ENCODE results near the gene DAW1.
"Not testable (repeated sequence)": the region's sequence is repeated elsewhere in the genome, so short reads cannot be mapped to it uniquely, and the experiment has no call there.

Gene DAW1

GRCh38 chr2:227834916-227835650, 36.3 kb upstream of the DAW1 start:
- Histone ChIP-seq H3K9ac (ENCODE audit: low read length) (no peak overlapping the region), H3K27me3 (ENCODE audit: control insufficient read depth, insufficient read depth, low read length) (no peaks in the 10 kb centered on the region), H3K27ac (ENCODE audit: low read depth, low read length) (no peak overlapping the region), H3K9me3 (ENCODE audit: control insufficient read depth, insufficient read depth, low read depth, low read length) (no peaks in the 10 kb centered on the region), H3K36me3 (ENCODE audit: control insufficient read depth, insufficient read depth, low read length) (no peaks in the 10 kb centered on the region), H3K4me1 (ENCODE audit: control insufficient read depth, insufficient read depth, low read length) (peaks cover 7% of the 10 kb centered on the region; the same call in 1 of the 2 replicates), H3K4me3 (ENCODE audit: low read depth, low read length) (no peak overlapping the region)

GRCh38 chr2:227839339-227840129, 31.9 kb upstream of the DAW1 start:
- not testable (repeated sequence) for H3K27ac ChIP-seq (ENCODE audit: low read depth, low read length); H3K4me1 ChIP-seq (ENCODE audit: control insufficient read depth, insufficient read depth, low read length)

GRCh38 chr2:227846831-227847230, 24.6 kb upstream of the DAW1 start:
- no peaks in the 10 kb centered on the region for H3K27me3 ChIP-seq (ENCODE audit: control insufficient read depth, insufficient read depth, low read length)
- no peak overlapping the region for H3K27ac ChIP-seq (ENCODE audit: low read depth, low read length)
- H3K9ac ChIP-seq (ENCODE audit: low read length): no peak overlapping the region
- H3K4me3 ChIP-seq (ENCODE audit: low read depth, low read length): no peak overlapping the region
- H3K4me1 ChIP-seq (ENCODE audit: control insufficient read depth, insufficient read depth, low read length): peaks cover 4% of the 10 kb centered on the region; the same call in 1 of the 2 replicates
- no peaks in the 10 kb centered on the region for H3K9me3 ChIP-seq (ENCODE audit: control insufficient read depth, insufficient read depth, low read depth, low read length)
- no peaks in the 10 kb centered on the region for H3K36me3 ChIP-seq (ENCODE audit: control insufficient read depth, insufficient read depth, low read length)

More at GRCh38 chr2:227839339-227840129, 31.9 kb upstream of the DAW1 start:
- not testable (repeated sequence) for H3K4me3 ChIP-seq (ENCODE audit: low read depth, low read length); H3K9me3 ChIP-seq (ENCODE audit: control insufficient read depth, insufficient read depth, low read depth, low read length); H3K27me3 ChIP-seq (ENCODE audit: control insufficient read depth, insufficient read depth, low read length); H3K9ac ChIP-seq (ENCODE audit: low read length); H3K36me3 ChIP-seq (ENCODE audit: control insufficient read depth, insufficient read depth, low read length)

- no peak overlapping the region for H3K9ac ChIP-seq (ENCODE audit: low read length)
- H3K4me3 ChIP-seq (ENCODE audit: low read depth, low read length): no peak overlapping the region
- H3K36me3 ChIP-seq (ENCODE audit: control insufficient read depth, insufficient read depth, low read length): no peaks in the 10 kb centered on the region
- no peaks in the 10 kb centered on the region for H3K9me3 ChIP-seq (ENCODE audit: control insufficient read depth, insufficient read depth, low read depth, low read length)
- no peak overlapping the region for H3K27ac ChIP-seq (ENCODE audit: low read depth, low read length)
- peaks cover 4% of the 10 kb centered on the region; the same call in 1 of the 2 replicates for H3K4me1 ChIP-seq (ENCODE audit: control insufficient read depth, insufficient read depth, low read length)
- no peaks in the 10 kb centered on the region for H3K27me3 ChIP-seq (ENCODE audit: control insufficient read depth, insufficient read depth, low read length)
Observed at GRCh38 chr2:227848146-227848545, 23.3 kb upstream of the DAW1 start.

GRCh38 chr2:227848586-227848985, 22.8 kb upstream of the DAW1 start:
- no peaks in the 10 kb centered on the region for H3K9me3 ChIP-seq (ENCODE audit: control insufficient read depth, insufficient read depth, low read depth, low read length)
- H3K27me3 ChIP-seq (ENCODE audit: control insufficient read depth, insufficient read depth, low read length): no peaks in the 10 kb centered on the region
- H3K27ac ChIP-seq (ENCODE audit: low read depth, low read length): no peak overlapping the region
- peaks cover 4% of the 10 kb centered on the region; the same call in 1 of the 2 replicates for H3K4me1 ChIP-seq (ENCODE audit: control insufficient read depth, insufficient read depth, low read length)
- H3K4me3 ChIP-seq (ENCODE audit: low read depth, low read length): no peak overlapping the region
- no peaks in the 10 kb centered on the region for H3K36me3 ChIP-seq (ENCODE audit: control insufficient read depth, insufficient read depth, low read length)
- H3K9ac ChIP-seq (ENCODE audit: low read length): no peak overlapping the region

GRCh38 chr2:227849906-227850305, 21.5 kb upstream of the DAW1 start:
- H3K27me3 ChIP-seq (ENCODE audit: control insufficient read depth, insufficient read depth, low read length): no peaks in the 10 kb centered on the region
- no peak overlapping the region for H3K4me3 ChIP-seq (ENCODE audit: low read depth, low read length)
- H3K36me3 ChIP-seq (ENCODE audit: control insufficient read depth, insufficient read depth, low read length): no peaks in the 10 kb centered on the region
- no peak overlapping the region for H3K9ac ChIP-seq (ENCODE audit: low read length)
- no peak overlapping the region for H3K27ac ChIP-seq (ENCODE audit: low read depth, low read length)
- peaks cover 4% of the 10 kb centered on the region; the same call in 1 of the 2 replicates for H3K4me1 ChIP-seq (ENCODE audit: control insufficient read depth, insufficient read depth, low read length)
- no peaks in the 10 kb centered on the region for H3K9me3 ChIP-seq (ENCODE audit: control insufficient read depth, insufficient read depth, low read depth, low read length)

- Histone ChIP-seq H3K27ac (ENCODE audit: low read depth, low read length) (no peak overlapping the region), H3K4me1 (ENCODE audit: control insufficient read depth, insufficient read depth, low read length) (peaks cover 4% of the 10 kb centered on the region; the same call in 1 of the 2 replicates), H3K9me3 (ENCODE audit: control insufficient read depth, insufficient read depth, low read depth, low read length) (no peaks in the 10 kb centered on the region), H3K36me3 (ENCODE audit: control insufficient read depth, insufficient read depth, low read length) (no peaks in the 10 kb centered on the region), H3K4me3 (ENCODE audit: low read depth, low read length) (no peak overlapping the region), H3K9ac (ENCODE audit: low read length) (no peak overlapping the region), H3K27me3 (ENCODE audit: control insufficient read depth, insufficient read depth, low read length) (no peaks in the 10 kb centered on the region)
Observed at GRCh38 chr2:227853204-227853629, 18.2 kb upstream of the DAW1 start.

GRCh38 chr2:227853765-227854271, 17.6 kb upstream of the DAW1 start:
- H3K4me3 ChIP-seq (ENCODE audit: low read depth, low read length): no peak overlapping the region
- H3K9me3 ChIP-seq (ENCODE audit: control insufficient read depth, insufficient read depth, low read depth, low read length): no peaks in the 10 kb centered on the region
- H3K9ac ChIP-seq (ENCODE audit: low read length): no peak overlapping the region
- H3K27ac ChIP-seq (ENCODE audit: low read depth, low read length): no peak overlapping the region
- no peaks in the 10 kb centered on the region for H3K27me3 ChIP-seq (ENCODE audit: control insufficient read depth, insufficient read depth, low read length)
- no peaks in the 10 kb centered on the region for H3K36me3 ChIP-seq (ENCODE audit: control insufficient read depth, insufficient read depth, low read length)
- no peaks in the 10 kb centered on the region for H3K4me1 ChIP-seq (ENCODE audit: control insufficient read depth, insufficient read depth, low read length)

GRCh38 chr2:227855440-227855839, 16.0 kb upstream of the DAW1 start:
- no peak overlapping the region for H3K27ac ChIP-seq (ENCODE audit: low read depth, low read length)
- no peaks in the 10 kb centered on the region for H3K27me3 ChIP-seq (ENCODE audit: control insufficient read depth, insufficient read depth, low read length)
- no peak overlapping the region for H3K9ac ChIP-seq (ENCODE audit: low read length)
- no peaks in the 10 kb centered on the region for H3K36me3 ChIP-seq (ENCODE audit: control insufficient read depth, insufficient read depth, low read length)
- no peak overlapping the region for H3K4me3 ChIP-seq (ENCODE audit: low read depth, low read length)
- no peaks in the 10 kb centered on the region for H3K9me3 ChIP-seq (ENCODE audit: control insufficient read depth, insufficient read depth, low read depth, low read length)
- H3K4me1 ChIP-seq (ENCODE audit: control insufficient read depth, insufficient read depth, low read length): no peaks in the 10 kb centered on the region

GRCh38 chr2:227856697-227857096, 14.7 kb upstream of the DAW1 start:
- H3K36me3 ChIP-seq (ENCODE audit: control insufficient read depth, insufficient read depth, low read length): no peaks in the 10 kb centered on the region
- no peak overlapping the region for H3K4me3 ChIP-seq (ENCODE audit: low read depth, low read length)
- H3K27ac ChIP-seq (ENCODE audit: low read depth, low read length): no peak overlapping the region
- H3K9ac ChIP-seq (ENCODE audit: low read length): no peak overlapping the region
- no peaks in the 10 kb centered on the region for H3K4me1 ChIP-seq (ENCODE audit: control insufficient read depth, insufficient read depth, low read length)
- no peaks in the 10 kb centered on the region for H3K9me3 ChIP-seq (ENCODE audit: control insufficient read depth, insufficient read depth, low read depth, low read length)
- H3K27me3 ChIP-seq (ENCODE audit: control insufficient read depth, insufficient read depth, low read length): no peaks in the 10 kb centered on the region

GRCh38 chr2:227860221-227860641, 11.2 kb upstream of the DAW1 start:
- H3K36me3 ChIP-seq (ENCODE audit: control insufficient read depth, insufficient read depth, low read length): no peaks in the 10 kb centered on the region
- no peak overlapping the region for H3K9ac ChIP-seq (ENCODE audit: low read length)
- no peak overlapping the region for H3K27ac ChIP-seq (ENCODE audit: low read depth, low read length)
- no peaks in the 10 kb centered on the region for H3K27me3 ChIP-seq (ENCODE audit: control insufficient read depth, insufficient read depth, low read length)
- peaks cover 21% of the 10 kb centered on the region for H3K4me1 ChIP-seq (ENCODE audit: control insufficient read depth, insufficient read depth, low read length)
- H3K9me3 ChIP-seq (ENCODE audit: control insufficient read depth, insufficient read depth, low read depth, low read length): no peaks in the 10 kb centered on the region
- no peak overlapping the region for H3K4me3 ChIP-seq (ENCODE audit: low read depth, low read length)

Data from HUES6 (cell line).